GF-D8 (cell line): Measurements from ENCODE around the gene ENDOU.

Experiments
- DNase-seq: peaks from one replicate; lab custom pipeline; 2025; lab: John Stamatoyannopoulos, UW

The ENDOU gene, protein sequence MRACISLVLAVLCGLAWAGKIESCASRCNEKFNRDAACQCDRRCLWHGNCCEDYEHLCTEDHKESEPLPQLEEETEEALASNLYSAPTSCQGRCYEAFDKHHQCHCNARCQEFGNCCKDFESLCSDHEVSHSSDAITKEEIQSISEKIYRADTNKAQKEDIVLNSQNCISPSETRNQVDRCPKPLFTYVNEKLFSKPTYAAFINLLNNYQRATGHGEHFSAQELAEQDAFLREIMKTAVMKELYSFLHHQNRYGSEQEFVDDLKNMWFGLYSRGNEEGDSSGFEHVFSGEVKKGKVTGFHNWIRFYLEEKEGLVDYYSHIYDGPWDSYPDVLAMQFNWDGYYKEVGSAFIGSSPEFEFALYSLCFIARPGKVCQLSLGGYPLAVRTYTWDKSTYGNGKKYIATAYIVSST

DNA sequence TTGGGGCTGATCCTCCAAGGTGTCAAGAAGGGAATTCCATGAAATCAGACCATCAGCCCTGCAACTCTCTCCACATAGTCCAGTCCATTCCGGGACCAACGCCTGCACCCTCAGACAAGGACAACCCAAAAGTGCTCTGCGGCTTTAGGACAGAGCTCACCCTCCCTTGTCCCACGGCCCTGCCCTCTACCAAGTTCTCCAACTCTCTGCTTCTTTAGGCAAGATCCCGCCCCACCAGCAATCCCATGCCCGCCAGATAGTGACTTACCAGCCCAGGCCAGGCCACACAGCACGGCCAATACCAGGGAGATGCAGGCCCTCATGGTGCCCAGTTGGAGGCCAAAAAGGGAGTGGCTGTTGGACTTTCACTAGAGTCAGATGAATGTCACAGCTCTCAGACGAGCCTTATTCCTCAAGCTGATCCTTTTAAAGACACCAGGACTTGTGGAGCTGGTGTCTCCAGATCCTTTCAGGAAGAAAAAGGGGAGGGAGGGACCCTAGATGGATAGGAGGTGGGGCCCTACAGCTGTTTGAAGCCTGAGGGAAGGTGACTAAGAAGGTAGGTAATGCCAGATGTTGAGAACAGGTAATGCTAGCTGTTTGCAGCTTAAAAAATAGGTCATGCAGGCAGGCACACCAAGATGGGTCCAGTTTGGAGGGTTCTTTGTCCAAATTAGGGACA, at the start of gene ENDOU:
TSS of gene ENDOU (minus strand) at position 400 of the 682 bp plus-strand sequence. CDS start at position 323, 77 bp downstream.
- DNase-seq, result no peak

DNA sequence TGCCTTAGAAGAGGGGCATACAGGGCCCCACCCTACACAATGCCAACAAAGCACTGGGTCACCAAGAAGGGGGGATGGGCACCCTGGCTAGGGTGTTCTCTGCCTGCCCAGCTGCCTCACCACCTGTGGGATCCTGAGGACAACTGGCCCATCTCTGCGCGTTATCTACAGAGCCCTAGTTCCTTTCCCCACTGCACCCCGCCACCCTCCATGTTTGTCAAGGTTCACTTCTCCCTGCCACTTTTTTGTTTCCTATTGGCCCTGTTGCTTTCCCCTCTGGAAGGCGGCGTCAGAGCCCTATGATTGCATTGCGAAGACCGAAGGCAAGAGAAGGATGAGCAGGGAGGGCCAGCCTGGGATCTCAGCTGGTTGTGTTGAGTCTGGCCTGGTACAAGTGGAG, 49.4 kb upstream of the ENDOU start:
- no peak for DNase-seq

DNA sequence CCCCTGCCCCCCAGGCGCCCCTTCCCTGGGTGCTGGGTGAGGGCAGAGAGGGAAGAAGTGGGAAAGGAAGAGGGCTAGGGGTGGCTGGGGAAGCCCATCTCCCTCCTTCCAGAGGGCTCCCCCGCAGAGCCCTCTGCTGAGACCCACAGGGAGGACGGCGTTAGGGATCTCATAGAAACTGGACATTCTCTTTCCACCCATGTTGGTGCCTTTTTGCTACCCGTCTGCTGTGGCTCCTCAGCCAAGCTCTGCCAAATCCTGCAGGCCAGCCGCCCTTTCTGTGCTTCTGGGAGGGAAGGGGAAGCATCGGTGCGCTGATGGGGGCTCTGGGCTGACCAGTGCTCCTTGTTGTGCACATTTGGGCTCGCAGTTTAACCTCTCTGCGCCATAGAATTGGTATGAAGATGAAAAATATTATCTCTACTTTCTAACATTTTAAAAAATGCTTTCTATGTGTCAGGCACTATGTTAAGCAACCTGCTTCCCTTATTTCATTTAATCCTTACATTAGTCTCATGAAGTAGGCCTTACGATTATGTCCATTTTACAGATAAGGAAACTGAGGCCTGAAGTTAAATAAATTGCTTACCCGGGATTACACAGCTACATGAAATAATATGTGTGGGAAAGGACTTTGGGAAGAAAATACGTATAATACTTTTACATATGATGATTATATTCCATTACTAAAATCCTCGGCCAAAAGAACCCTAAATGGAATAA, 48.7 kb upstream of the ENDOU start:
- DNase-seq, result no peak

DNA sequence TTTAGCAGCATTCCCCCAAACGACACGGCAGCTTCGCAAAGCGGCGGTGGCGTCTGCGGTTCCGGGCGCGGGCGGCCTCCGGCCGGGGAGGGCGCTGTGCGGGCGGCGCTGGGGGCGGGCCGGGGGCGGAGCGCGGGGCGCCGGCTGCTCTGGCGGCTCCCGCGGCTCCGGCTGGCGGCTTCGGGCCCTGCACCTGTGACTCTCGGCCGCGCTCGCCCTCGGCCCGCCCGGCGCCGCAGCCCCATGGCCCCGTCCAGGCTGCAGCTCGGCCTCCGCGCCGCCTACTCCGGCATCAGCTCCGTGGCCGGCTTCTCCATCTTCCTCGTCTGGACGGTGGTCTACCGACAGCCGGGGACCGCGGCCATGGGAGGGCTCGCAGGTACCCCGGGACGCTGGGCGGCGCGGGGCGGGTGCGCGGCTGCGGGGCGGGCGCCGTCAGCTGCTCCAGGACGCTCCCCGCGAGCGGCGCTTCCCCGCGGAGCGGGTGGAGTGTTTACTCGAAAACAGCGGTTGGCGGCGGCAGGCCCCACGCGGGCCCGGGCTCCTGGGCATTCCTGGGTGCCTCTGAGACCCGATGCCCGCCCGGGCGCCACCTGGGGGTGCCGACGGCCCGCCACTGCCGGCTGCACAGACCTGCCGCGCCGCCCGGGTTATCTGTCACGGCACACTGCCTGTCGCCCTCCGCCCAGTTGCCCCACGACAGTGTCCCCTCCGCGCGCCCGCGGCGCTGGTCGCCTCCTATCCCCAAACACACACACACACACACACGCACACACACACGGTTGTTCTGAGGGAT, 48.0 kb upstream of the ENDOU start, which contains the start of gene SLC48A1:
TSS of gene SLC48A1 (plus strand) at position 177 of the 796 bp plus-strand sequence. CDS start at position 244, 67 bp downstream.
- DNase-seq, result no peak

DNA sequence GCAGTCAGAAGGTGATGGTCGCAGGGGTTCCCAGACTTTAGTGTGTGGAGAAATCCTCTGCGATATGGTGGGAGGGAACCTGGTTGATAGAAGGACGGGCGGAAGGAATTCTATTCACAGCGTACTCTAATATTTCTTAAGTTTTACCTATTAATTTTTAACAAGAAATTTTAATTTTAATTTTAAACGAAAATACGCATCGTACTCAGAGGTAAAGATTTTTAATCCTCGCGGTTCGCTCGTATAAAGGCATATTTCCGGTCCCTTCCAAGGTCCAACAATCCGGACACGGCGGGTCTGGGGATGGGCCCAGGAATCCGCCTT, 47.4 kb upstream of the ENDOU start:
- no peak for DNase-seq

DNA sequence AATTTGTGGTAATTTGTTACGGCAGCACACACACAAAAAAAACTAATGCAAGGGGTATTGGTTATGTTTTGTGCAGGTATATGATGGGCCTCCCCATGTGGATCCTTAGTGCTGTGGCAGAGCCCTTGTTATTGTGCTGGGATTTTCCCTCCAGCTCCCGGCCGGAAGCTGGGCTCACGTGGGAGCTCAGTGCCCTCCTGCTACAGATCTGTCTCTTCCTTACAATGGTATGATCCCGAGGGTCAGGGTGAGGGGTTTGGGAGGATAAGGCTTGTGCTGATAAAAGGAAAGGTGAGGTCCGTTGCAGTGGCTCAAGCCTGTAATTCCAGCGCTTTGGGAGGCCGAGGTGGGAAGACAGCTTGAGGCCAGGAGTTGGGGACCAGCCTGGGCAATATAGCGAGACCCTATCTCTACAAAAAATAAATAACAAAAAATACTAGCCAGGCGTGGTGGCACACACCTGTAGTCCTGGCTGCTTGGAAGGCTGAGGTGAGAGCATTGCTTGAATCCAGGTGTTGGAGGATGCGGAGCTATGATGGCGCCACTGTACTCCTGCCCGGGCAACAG, 46.9 kb upstream of the ENDOU start:
- no peak for DNase-seq

DNA sequence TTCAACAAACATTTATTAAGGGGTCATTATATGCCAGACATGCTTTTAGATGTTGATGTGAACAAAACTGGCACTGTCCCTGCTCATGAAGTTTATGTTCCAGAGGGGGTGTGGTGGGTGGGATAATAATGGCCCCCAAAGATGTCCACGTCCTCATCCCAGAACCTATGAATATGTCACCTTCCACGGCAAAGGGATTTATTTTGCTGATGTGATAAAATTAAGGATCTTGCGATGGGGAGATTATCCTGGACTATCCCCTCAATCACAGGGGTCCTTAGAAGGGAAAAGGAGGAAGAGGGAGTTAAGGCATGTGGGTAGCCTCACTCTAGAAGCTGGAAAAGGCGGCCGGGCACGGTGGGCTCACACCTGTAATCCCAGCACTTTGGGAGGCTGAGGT, 46.0 kb upstream of the ENDOU start:
- DNase-seq, result no peak

DNA sequence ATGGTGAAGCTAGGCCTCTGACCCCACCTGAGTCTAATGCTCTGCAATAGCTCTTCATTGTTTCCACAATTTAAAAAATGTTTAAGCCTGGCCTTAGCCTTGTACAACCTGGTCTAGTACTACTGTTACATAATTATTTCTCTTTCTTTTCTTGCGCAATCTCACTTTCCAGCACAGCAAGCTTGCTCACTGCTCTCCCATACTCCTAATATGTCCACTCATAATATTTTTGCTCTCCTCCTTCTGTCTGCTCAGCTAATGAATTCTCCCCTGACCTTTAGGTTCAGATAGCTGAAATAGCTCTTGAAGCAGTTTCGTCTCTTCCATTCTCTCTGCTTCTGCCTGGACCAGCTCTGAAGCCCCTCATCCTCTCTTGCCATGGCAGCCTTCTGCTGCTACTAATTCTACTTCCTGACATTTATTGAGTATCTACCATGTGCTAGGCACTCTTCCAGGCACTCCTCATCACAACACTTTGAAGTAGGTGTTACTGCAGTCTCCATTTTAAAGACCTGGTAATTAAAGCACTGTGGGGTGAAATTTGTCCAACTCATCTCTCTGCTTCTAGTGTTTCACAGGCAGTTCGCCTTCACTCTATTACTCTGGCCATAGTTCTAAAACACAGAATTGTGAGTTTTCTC, 44.9 kb upstream of the ENDOU start:
- peak; percentile 61 for DNase-seq

DNA sequence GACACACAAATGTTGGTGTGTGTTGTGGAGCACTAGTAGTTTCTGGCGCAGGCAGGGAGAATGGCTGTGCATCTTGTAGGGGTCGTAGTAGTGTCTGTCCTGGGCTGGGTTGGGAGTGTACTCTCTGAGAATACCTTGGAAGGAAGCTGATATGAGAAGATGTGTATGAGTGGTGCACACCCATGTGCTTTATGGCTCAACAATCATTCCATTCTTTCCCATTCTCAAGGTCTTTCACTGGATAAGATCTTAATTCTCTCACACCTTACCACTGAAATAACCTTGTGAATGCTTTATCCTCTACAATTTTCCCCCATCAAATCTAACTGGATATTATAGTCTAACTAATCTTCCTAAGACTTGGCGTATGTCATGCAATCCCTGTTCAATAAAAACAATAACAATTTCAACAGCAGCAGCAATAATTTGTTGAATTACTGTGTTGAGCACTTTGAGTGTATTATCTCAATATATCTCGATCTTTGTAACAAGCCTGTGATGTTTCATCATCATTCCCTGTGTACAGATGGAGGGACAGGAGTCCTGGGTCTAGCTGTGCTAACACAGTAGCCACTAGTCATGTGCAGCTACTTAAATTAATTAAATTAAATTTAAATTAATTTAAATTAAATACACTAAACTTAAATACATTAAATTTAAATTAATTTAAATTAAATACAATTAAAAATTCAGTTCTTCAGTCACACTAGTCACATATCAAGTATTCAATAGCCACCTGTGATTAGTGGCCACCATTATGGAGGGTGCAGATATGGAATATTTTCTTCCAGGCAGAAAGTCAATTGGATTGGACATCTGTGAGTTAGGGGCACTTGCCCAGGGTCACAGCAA, 44.2 kb upstream of the ENDOU start:
- DNase-seq, result no peak

DNA sequence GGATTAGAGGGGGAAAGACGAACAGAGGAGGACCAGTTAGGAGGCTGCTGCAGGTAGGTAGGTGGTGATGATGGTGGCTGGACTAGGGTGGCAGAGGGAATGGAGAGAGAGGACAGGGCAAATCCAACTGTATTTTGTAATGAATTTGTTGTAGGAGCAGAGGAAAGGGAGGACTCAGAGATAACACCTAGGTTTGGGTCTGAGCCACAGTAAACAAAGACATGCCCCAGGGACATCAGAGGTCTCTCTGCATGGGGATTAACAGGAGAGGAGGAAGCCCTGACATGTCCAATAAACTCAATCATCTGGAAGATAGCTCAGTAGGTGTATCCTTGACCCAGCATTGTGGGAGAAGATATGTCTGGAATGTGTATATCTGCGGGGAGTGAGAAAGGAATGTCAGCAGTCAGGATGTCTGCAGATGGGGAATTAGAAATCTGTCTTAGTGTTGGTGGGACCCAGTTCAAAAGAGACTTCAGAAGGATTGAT, 43.1 kb upstream of the ENDOU start:
- DNase-seq, result no peak

DNA sequence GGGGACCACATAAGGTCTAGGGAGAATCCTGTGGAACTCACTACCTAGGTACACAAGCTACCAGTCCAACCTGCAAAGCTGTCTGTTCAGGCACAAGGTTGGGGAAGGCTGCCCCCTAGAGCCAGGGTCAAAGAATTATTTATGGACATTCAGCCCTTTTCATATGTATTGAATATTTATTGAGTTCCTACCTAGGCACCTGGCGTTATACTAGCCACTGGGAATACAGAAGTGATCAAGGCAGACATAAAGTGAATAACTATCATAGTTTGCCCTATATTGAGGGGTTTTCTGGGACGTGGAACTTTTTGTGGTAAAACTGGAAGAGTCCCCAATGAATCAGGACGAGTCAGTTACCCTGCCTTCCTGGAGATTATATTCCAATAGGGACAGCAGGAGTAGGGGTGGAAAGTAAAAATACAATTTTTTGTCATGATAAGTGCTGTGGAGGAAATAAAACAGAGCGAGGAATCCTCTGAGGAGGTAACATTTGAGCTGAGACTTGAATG, 42.0 kb upstream of the ENDOU start:
- peak; percentile 25 for DNase-seq

DNA sequence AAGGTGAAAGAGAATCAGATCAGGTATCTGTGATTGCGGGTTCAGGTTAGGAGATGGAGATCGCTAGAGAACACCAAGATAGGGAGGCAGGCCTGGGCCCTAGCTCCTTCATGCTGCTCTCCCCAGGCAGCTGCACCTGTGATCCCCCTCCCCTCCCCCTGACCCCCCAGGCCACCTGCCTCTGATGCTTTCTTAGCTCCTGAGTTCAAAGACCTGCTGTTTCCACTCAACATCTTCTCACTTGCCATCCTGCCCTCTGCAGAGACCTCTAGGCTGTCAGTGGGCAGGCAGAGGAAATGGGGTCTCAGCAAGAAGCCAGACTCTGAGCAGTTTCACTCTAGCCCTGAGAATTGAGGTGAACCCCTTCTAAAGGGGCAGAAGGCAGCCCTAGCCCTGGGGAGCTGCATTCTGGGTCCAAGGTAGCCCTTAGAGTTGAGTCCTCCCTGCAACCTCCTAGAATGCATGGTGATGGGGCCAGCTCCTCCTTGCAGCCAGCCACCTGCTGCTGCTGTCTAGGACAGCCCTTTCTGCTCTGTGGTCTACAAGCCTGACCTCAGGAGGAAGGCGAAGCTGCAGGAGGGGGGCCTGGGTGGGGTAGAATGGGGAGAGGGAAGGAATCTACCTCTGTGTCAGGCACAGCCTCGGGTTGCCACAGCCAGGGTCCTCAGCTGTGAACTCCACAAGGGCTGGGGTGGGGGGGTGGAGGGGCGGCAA, 41.4 kb upstream of the ENDOU start:
- DNase-seq, result no peak

DNA sequence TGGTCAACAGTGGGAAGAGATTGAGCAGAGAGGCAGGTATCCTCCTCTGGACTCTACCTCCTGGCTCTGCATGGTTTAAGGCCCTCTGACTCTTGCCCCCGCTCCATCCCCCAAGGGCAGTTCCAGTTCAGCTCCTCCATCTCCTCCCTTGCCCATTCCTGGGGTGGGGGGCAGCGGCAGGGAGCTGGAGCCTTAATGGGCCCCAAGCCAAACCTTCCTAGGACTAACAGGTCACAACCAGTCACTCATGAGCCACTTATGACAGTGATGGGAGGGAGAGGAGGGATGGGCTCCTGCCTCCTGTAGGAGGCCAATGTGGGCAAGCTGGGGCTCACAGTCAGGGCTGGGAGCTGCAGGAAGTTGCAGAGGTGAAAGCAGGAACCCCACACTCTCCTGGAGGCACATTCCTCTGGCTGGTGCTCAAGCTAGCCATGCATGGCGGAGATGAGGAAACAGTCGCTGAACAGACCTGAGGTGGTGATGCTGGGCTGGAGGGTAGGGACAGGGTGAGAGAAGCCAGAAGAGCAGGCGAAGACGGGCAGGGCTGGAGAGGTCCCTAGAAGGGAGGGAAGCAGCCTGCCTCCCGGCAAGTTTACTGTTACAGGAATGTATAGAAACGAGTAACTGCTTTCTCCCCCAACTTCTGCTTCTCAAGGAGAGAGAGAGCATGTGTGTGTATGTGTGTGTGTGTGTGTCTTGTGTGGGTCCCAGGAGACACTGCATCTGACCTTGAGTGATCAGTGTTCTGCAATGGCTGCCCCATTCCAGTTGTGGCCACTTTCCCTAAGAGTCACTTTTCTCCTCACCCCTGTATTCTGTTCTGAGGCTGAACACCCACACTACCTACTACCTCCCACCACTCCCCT, 38.4 kb upstream of the ENDOU start:
- no peak for DNase-seq

DNA sequence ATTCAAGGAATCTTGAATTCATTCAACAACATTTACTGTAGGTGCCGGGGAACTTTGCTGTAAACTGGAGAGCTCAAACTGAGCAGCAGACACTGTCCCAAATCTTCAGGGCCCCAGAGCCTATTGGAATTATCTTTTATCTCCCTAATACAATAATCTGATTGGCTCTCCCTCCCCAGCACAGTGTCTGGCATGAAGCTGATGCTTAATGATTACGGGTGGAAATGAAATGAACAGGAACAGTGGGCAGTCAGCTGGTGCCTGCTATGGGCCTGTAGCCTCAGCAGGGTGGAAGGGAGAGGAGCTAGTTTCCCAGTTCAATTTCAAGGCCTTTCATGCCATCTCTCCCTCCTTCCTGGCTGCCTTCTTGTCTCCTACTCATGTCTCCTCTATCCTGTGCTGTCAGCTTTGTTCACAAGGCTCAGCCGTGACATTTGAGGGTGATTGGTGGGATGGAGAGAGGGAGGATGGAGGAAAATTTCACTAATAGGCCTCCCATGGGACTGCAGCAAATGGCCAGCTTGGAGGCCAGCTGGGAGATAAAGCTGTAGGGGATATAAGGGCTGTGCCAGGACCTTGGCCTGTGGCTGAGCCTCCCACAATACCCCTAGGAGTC, 37.7 kb upstream of the ENDOU start:
- DNase-seq, result no peak

DNA sequence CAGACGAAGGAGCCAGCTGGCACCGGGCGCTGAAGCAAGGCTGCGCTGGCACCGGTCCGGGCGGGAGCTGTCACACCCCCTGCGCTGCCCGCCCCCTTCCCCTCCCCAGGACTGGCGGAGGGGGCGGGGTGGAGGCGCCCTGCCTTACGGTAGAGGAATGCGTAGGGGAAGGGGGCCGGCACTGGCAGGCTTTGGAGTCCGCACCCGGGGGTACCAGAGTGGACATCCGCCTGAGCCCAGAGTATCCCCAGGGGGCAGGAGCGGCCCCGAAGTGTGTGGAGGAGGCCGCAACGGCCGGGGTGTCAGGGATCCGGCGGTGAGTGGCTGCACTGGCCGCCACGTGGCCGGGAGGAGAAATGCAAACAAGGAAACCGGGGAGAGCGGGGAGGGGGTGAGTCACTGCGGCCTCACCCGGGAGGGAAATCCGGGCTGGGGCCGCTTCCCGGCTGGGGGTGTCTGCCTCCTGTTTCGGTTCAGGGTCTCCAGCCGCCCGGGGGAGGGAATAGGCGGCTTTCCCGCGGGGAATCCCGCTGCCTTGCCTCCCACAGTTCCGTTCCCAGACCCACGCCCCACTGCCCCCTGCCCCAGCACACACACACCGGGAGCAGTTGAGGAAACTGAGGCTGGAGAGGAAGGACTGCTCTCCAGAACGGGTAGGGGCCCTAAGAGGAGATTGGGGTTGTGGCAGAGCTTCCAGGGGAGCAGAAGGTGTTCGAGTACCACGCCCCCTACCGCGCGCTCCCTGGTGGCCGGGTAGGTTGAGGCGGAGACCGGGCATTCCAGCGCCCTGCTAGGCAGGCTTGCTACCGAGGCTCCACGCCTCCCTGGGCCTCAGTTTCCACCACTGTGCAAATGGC, 33.8 kb upstream of the ENDOU start, which contains the start of gene RAPGEF3:
TSS of gene RAPGEF3 (minus strand) at position 47 of the 857 bp plus-strand sequence. CDS start 324 bp downstream, outside the sequence.
- peak; percentile 40 for DNase-seq

DNA sequence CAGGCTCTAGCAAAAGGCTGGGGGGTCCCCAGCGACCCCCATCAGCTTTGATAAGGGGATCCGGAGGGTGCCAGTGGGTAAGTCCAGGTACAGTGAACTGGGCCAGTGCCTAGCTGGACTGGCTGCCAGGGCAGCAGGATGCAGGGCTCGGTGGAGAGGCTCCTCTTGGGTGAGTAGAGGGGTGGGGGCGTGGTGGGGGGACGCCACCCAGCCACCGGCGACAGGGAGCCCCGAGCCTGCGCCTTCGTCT, 33.2 kb upstream of the ENDOU start:
- no peak for DNase-seq
